Measurements from ENCODE around the gene ARHGEF25.
"Not testable (repeated sequence)": the region's sequence is repeated elsewhere in the genome, so short reads cannot be mapped to it uniquely, and the experiment has no call there.

ARHGEF25 gene

GRCh38 chr12:57586128-57586527 lies 25.1 kb upstream of the ARHGEF25 start:
- no peak for DNase-seq

- DNase-seq, result no peak
These were observed 24.3 kb upstream of the ARHGEF25 start for GRCh38 chr12:57586832-57587429.

- not testable (repeated sequence) for DNase-seq
These were observed 22.2 kb upstream of the ARHGEF25 start for GRCh38 chr12:57588951-57589610.

- DNase-seq, result no peak
These were observed 20.8 kb upstream of the ARHGEF25 start for GRCh38 chr12:57590479-57590863.

GRCh38 chr12:57590864-57591781 lies 20.1 kb upstream of the ARHGEF25 start, which contains the start of gene PIP4K2C:
TSS of gene PIP4K2C (plus strand) at chr12:57591192. CDS start at chr12:57591290, 98 bp downstream.
- no peak for DNase-seq

- no peak for DNase-seq
These were observed 19.4 kb upstream of the ARHGEF25 start for GRCh38 chr12:57591782-57592325.

GRCh38 chr12:57592551-57593165 lies 18.6 kb upstream of the ARHGEF25 start:
- DNase-seq, result no peak

- no peak for DNase-seq
These were observed 18.0 kb upstream of the ARHGEF25 start for GRCh38 chr12:57593187-57593586.

GRCh38 chr12:57600395-57600794 lies 10.8 kb upstream of the ARHGEF25 start:
- no peak for DNase-seq

GRCh38 chr12:57602544-57602943 lies 8.7 kb upstream of the ARHGEF25 start:
- no peak for DNase-seq

GRCh38 chr12:57603324-57603723 lies 7.9 kb upstream of the ARHGEF25 start:
- DNase-seq, result no peak

GRCh38 chr12:57603815-57604453 lies 7.3 kb upstream of the ARHGEF25 start:
- no peak for DNase-seq

- DNase-seq, result no peak
These were observed 6.7 kb upstream of the ARHGEF25 start, which contains the start of gene DTX3 for GRCh38 chr12:57604454-57604991. TSS of gene DTX3 (plus strand) at chr12:57604824. CDS start at chr12:57606518, 1,694 bp downstream.

GRCh38 chr12:57604992-57605810 lies 6.0 kb upstream of the ARHGEF25 start:
- no peak for DNase-seq

GRCh38 chr12:57605811-57606311 lies 5.4 kb upstream of the ARHGEF25 start:
- DNase-seq, result no peak

GRCh38 chr12:57606399-57606798 lies 4.8 kb upstream of the ARHGEF25 start:
- no peak for DNase-seq

- DNase-seq, result no peak
These were observed 4.4 kb upstream of the ARHGEF25 start for GRCh38 chr12:57606821-57607220.

- no peak for DNase-seq
These were observed 3.1 kb upstream of the ARHGEF25 start for GRCh38 chr12:57607958-57608663.

GRCh38 chr12:57609101-57609780 lies 2.0 kb upstream of the ARHGEF25 start:
- DNase-seq, result no peak
